IMR-90 (cell line): ENCODE data around the gene PARD3. TPM values are rescaled to one million over a fixed set of nuclear protein-coding genes. Genes with fewer than 3 reads are reported as not detected.

ENCODE experiments used
- ATAC-seq: fragments of 200-7000 bp; cut with Tn5 transposase; 2 replicates; pipeline ENCODE4 v1.9.1; 2020; ENCODE audit warnings: low read depth, mild to moderate bottlenecking, moderate library complexity
- BruUV-seq: library from RNA; stranded (reverse); fragments of 400-500 nt; replicated peaks from 2 replicates; lab custom pipeline; 2021; lab: Mats Ljungman, UMichigan
- CTCF ChIA-PET: fragments of 300-600 bp; formaldehyde crosslinking; extraction: SDS; loops from one replicate; lab custom pipeline; 2021; ENCODE audit warnings: antibody characterized with exemption; lab: Yijun Ruan, JAX
- POLR2A ChIA-PET: fragments of 300-600 bp; sonication (Branson Sonifier 250); formaldehyde crosslinking; loops from one replicate; lab custom pipeline; 2022; ENCODE audit warnings: antibody characterized with exemption; ENCODE audit not compliant: unreplicated experiment; lab: Charles Lee
- DNase-seq: peaks from one replicate; pipeline ENCODE4 v3.0.0; 2013
- H2AFZ ChIP-seq: replicated peaks from 2 replicates; pipeline ENCODE3; 2013; ENCODE audit warnings: low read length, mild to moderate bottlenecking; ENCODE audit not compliant: poor library complexity
- H2AK5ac ChIP-seq: 2 replicates; pipeline ENCODE4 v1.6.1; 2013; ENCODE audit warnings: low read depth, low read length, inconsistent platforms
- H2AK9ac ChIP-seq: replicated peaks from 2 replicates; pipeline ENCODE3; 2013; ENCODE audit warnings: mild to moderate bottlenecking, low read depth, low read length, moderate library complexity; ENCODE audit not compliant: poor library complexity
- H2BK120ac ChIP-seq: 2 replicates; pipeline ENCODE4 v1.6.1; 2013; ENCODE audit warnings: low read depth, low read length, inconsistent platforms
- H2BK15ac ChIP-seq: 3 replicates; pipeline ENCODE4 v1.6.1; 2013; ENCODE audit warnings: low read depth, low read length, inconsistent platforms
- H2BK20ac ChIP-seq: 2 replicates; pipeline ENCODE4 v1.6.1; 2013; ENCODE audit warnings: low read depth, mild to moderate bottlenecking, inconsistent platforms, low read length, moderate library complexity
- H2BK5ac ChIP-seq: 2 replicates; pipeline ENCODE4 v1.6.1; 2013; ENCODE audit warnings: mild to moderate bottlenecking, low read depth, low read length, inconsistent platforms; ENCODE audit not compliant: poor library complexity, severe bottlenecking
- H3K14ac ChIP-seq: replicated peaks from 2 replicates; pipeline ENCODE4 v1.6.1; 2013; ENCODE audit warnings: low read depth, low read length, inconsistent platforms
- H3K18ac ChIP-seq: 2 replicates; pipeline ENCODE4 v1.6.1; 2013; ENCODE audit warnings: low read depth, low read length, control low read depth
- H3K23ac ChIP-seq: 2 replicates; pipeline ENCODE4 v1.6.1; 2013; ENCODE audit warnings: low read depth, low read length, inconsistent platforms
- H3K27ac ChIP-seq: 2 replicates; pipeline ENCODE4 v1.5.1; 2013; ENCODE audit warnings: mild to moderate bottlenecking, control low read depth, low read length; ENCODE audit not compliant: insufficient read depth
- H3K27me3 ChIP-seq: 2 replicates; pipeline ENCODE4 v1.6.1; 2013; ENCODE audit warnings: low read length; ENCODE audit not compliant: control insufficient read depth, insufficient read depth
- H3K36me3 ChIP-seq: 2 replicates; pipeline ENCODE4 v1.6.1; 2013; ENCODE audit warnings: low read length, mixed read lengths; ENCODE audit not compliant: control insufficient read depth, insufficient read depth
- H3K4ac ChIP-seq: 2 replicates; pipeline ENCODE4 v1.6.1; 2013; ENCODE audit warnings: low read depth, low read length, inconsistent platforms
- H3K4me1 ChIP-seq: 2 replicates; pipeline ENCODE4 v1.6.1; 2013; ENCODE audit warnings: low read length, mixed read lengths; ENCODE audit not compliant: control insufficient read depth, insufficient read depth
- H3K4me2 ChIP-seq: 2 replicates; pipeline ENCODE4 v1.6.1; 2013; ENCODE audit warnings: low read depth, mild to moderate bottlenecking, control low read depth, low read length, moderate library complexity
- H3K4me3 ChIP-seq: 2 replicates; pipeline ENCODE4 v1.5.1; 2013; ENCODE audit warnings: low read depth, mild to moderate bottlenecking, control low read depth, low read length, moderate library complexity; ENCODE audit not compliant: insufficient read depth
- H3K56ac ChIP-seq: 2 replicates; pipeline ENCODE4 v1.6.1; 2013; ENCODE audit warnings: low read length, inconsistent platforms; ENCODE audit not compliant: insufficient read depth; ENCODE audit errors: extremely low read depth
- H3K79me1 ChIP-seq, 2 experiments: 2 replicates each; pipeline ENCODE4 v1.6.1; 2013; ENCODE audit warnings: low read length in 2 of 2, inconsistent platforms in 1 of 2, low read depth in 1 of 2
- H3K9ac ChIP-seq: 2 replicates; pipeline ENCODE4 v1.6.1; 2013; ENCODE audit warnings: low read depth, low read length, control low read depth
- H3K9me1 ChIP-seq: 2 replicates; pipeline ENCODE4 v1.6.1; 2013; ENCODE audit warnings: low read length, inconsistent platforms; ENCODE audit not compliant: insufficient read depth
- H3K9me3 ChIP-seq: 2 replicates; pipeline ENCODE4 v1.6.1; 2013; ENCODE audit warnings: low read length; ENCODE audit not compliant: control insufficient read depth, insufficient read depth
- H4K20me1 ChIP-seq: 2 replicates; pipeline ENCODE4 v1.6.1; 2013; ENCODE audit warnings: low read length, inconsistent platforms; ENCODE audit not compliant: insufficient read depth
- H4K5ac ChIP-seq: 2 replicates; pipeline ENCODE4 v1.6.1; 2013; ENCODE audit warnings: mild to moderate bottlenecking, low read depth, low read length, control low read depth
- H4K8ac ChIP-seq, 2 experiments: 2 replicates each; pipeline ENCODE4 v1.6.1; 2013; ENCODE audit warnings: low read depth in 2 of 2, low read length in 2 of 2, control low read depth in 1 of 2, inconsistent platforms in 1 of 2
- H4K91ac ChIP-seq: 2 replicates; pipeline ENCODE4 v1.6.1; 2013; ENCODE audit warnings: low read depth, low read length, inconsistent platforms; ENCODE audit not compliant: insufficient read depth
- BHLHE40 ChIP-seq: fragments of 150-350 bp; IDR thresholded peaks from 2 replicates; pipeline ENCODE4 v1.6.1; 2016; ENCODE audit warnings: mild to moderate bottlenecking, low read depth, low read length
- CHD1 ChIP-seq: IDR thresholded peaks from 2 replicates; pipeline ENCODE4 v1.6.1; 2012; ENCODE audit warnings: low read depth, low read length, improper control_type of control experiment
- MAFK ChIP-seq: IDR thresholded peaks from 2 replicates; pipeline ENCODE4 v1.6.1; 2012; ENCODE audit warnings: low read depth, low read length, improper control_type of control experiment
- MAZ ChIP-seq: IDR thresholded peaks from 2 replicates; pipeline ENCODE4 v1.6.1; 2012; ENCODE audit warnings: low read depth, mild to moderate bottlenecking, low read length, improper control_type of control experiment, moderate library complexity, borderline replicate concordance
- MXI1 ChIP-seq: IDR thresholded peaks from 2 replicates; pipeline ENCODE4 v1.6.1; 2012; ENCODE audit warnings: low read depth, mild to moderate bottlenecking, low read length, moderate library complexity, borderline replicate concordance
- NFE2L2 ChIP-seq: fragments of 150-350 bp; IDR thresholded peaks from 2 replicates; pipeline ENCODE4 v1.6.1; 2016; ENCODE audit warnings: low read depth, mild to moderate bottlenecking, low read length
- POLR2A ChIP-seq: IDR thresholded peaks from 2 replicates; pipeline ENCODE4 v1.6.1; 2012; ENCODE audit warnings: mild to moderate bottlenecking, low read depth, low read length
- RAD21 ChIP-seq: IDR thresholded peaks from 2 replicates; pipeline ENCODE4 v1.6.1; 2012; ENCODE audit warnings: low read length, improper control_type of control experiment
- RCOR1 ChIP-seq: IDR thresholded peaks from 2 replicates; pipeline ENCODE4 v1.6.1; 2012; ENCODE audit warnings: mild to moderate bottlenecking, low read length, improper control_type of control experiment; ENCODE audit not compliant: insufficient replicate concordance
- SMC3 ChIP-seq: fragments of 150-350 bp; IDR thresholded peaks from 2 replicates; pipeline ENCODE4 v1.6.1; 2016; ENCODE audit warnings: low read depth, mild to moderate bottlenecking, antibody characterized with exemption, low read length, moderate library complexity
- WGBS, 2 experiments: methylation state at CpG; one replicate each; pipeline versions ENCODE4 v1.1.5 to v1.1.7; 2013; ENCODE audit warnings: missing lambda C conversion rate in 2 of 2; ENCODE audit not compliant: insufficient read length in 1 of 2; ENCODE audit errors: extremely low coverage in 2 of 2; 5-methylcytosine and 5-hydroxymethylcytosine counted together
- dilution Hi-C: fragments of 300-500 bp; cut with HindIII; formaldehyde crosslinking; loops from one replicate; pipeline ENCODE4 v1.14.3; 2018; ENCODE audit warnings: low sequenced_read_pairs; ENCODE audit not compliant: unreplicated experiment
- in situ Hi-C: fragments of 300-500 bp; cut with MboI; formaldehyde crosslinking; loops from 3 replicates; pipeline ENCODE4 v1.14.3; 2019; ENCODE audit warnings: low sequenced_read_pairs, inconsistent platforms, mixed read lengths
- intact Hi-C: fragments of 100-400 bp; cut with micrococcal nuclease; formaldehyde crosslinking; loops from 2 replicates; pipeline ENCODE4 v1.10.0; 2022
- polyA plus RNA-seq, 3 experiments: library from polyadenylated mRNA; depleted of rRNA; stranded (reverse); fragments of >200 nt; gene quantifications; 2 replicates each; pipeline ENCODE4 v1.2.3, GENCODE V29; 2012; ENCODE audit warnings: low replicate concordance in 1 of 3
- total RNA-seq: library from RNA; depleted of rRNA; stranded (reverse); fragments of >200 nt; gene quantifications from 2 replicates; pipeline ENCODE4 v1.2.3, GENCODE V29; 2012
- TF ChIP-seq, protein P1 (sequence below): conservative IDR thresholded peaks from 2 replicates; pipeline ENCODE4 v1.5.1; 2012; ENCODE audit warnings: mild to moderate bottlenecking, low read depth, low read length, improper control_type of control experiment
- TF ChIP-seq, protein P2 (sequence below): fragments of 150-350 bp; IDR thresholded peaks from 2 replicates; pipeline ENCODE4 v1.6.1; 2016; ENCODE audit warnings: low read depth, mild to moderate bottlenecking, low read length, moderate library complexity, borderline replicate concordance
- TF ChIP-seq, protein P3 (sequence below): fragments of 150-350 bp; IDR thresholded peaks from 2 replicates; pipeline ENCODE4 v1.6.1; 2017; ENCODE audit warnings: mild to moderate bottlenecking, antibody characterized with exemption, low read length, low read depth

PARD3 gene
- total and polyA plus RNA-seq, 2 of the 4 experiments (the other 2 are of a cell fraction) = 14.6 to 37.5 TPM

- no peaks in the 10 kb centered on the region for H3K9me3 ChIP-seq
- ATAC-seq (no peak), DNase-seq (no peak)
- no CpG with 5 or more reads among the region's 5 CpGs for WGBS, 2 experiments
- no peak overlapping the region for H4K91ac ChIP-seq
- no peak overlapping the region for H3K23ac ChIP-seq
- H4K20me1 ChIP-seq = 0 out of 2 replicates have a peak, but pooled peaks cover 5% of the 10 kb centered on the region
- H3K18ac ChIP-seq = no peak overlapping the region
- no peak overlapping the region for H2AK5ac ChIP-seq
- dilution Hi-C loops (no loop called here), intact Hi-C loops (no loop called here), in situ Hi-C loops (loop anchor here (25.0 kb wide), 1 partner anchor 862 kb away; no protein-coding TSS in a partner anchor)
- TF ChIP-seq, protein P1, sequence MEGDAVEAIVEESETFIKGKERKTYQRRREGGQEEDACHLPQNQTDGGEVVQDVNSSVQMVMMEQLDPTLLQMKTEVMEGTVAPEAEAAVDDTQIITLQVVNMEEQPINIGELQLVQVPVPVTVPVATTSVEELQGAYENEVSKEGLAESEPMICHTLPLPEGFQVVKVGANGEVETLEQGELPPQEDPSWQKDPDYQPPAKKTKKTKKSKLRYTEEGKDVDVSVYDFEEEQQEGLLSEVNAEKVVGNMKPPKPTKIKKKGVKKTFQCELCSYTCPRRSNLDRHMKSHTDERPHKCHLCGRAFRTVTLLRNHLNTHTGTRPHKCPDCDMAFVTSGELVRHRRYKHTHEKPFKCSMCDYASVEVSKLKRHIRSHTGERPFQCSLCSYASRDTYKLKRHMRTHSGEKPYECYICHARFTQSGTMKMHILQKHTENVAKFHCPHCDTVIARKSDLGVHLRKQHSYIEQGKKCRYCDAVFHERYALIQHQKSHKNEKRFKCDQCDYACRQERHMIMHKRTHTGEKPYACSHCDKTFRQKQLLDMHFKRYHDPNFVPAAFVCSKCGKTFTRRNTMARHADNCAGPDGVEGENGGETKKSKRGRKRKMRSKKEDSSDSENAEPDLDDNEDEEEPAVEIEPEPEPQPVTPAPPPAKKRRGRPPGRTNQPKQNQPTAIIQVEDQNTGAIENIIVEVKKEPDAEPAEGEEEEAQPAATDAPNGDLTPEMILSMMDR = no peak
- TF ChIP-seq BHLHE40 = no peak
- no peak for TF ChIP-seq RAD21
- TF ChIP-seq POLR2A = no peak
- TF ChIP-seq CHD1 = no peak
- TF ChIP-seq SMC3 = no peak
- no peak for TF ChIP-seq MAZ
- no peak for TF ChIP-seq RCOR1
- TF ChIP-seq, protein P2, sequence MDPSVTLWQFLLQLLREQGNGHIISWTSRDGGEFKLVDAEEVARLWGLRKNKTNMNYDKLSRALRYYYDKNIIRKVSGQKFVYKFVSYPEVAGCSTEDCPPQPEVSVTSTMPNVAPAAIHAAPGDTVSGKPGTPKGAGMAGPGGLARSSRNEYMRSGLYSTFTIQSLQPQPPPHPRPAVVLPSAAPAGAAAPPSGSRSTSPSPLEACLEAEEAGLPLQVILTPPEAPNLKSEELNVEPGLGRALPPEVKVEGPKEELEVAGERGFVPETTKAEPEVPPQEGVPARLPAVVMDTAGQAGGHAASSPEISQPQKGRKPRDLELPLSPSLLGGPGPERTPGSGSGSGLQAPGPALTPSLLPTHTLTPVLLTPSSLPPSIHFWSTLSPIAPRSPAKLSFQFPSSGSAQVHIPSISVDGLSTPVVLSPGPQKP = no peak
- TF ChIP-seq MXI1 = no peak
- TF ChIP-seq NFE2L2 = no peak
- TF ChIP-seq MAFK = no peak
- TF ChIP-seq, protein P3, sequence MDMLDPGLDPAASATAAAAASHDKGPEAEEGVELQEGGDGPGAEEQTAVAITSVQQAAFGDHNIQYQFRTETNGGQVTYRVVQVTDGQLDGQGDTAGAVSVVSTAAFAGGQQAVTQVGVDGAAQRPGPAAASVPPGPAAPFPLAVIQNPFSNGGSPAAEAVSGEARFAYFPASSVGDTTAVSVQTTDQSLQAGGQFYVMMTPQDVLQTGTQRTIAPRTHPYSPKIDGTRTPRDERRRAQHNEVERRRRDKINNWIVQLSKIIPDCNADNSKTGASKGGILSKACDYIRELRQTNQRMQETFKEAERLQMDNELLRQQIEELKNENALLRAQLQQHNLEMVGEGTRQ = no peak
- no TSS peak for BruUV-seq
- no peak overlapping the region for H4K5ac ChIP-seq
- no peak overlapping the region for H4K8ac ChIP-seq
- H3K56ac ChIP-seq = no peak overlapping the region
- no peak overlapping the region for H2AK9ac ChIP-seq
- no peak overlapping the region for H2BK20ac ChIP-seq
- no peak overlapping the region for H2BK5ac ChIP-seq
- no peak overlapping the region for H2BK15ac ChIP-seq
- ChIA-PET CTCF (no interaction called here), POLR2A (no interaction called here)
- no peak overlapping the region for H3K14ac ChIP-seq
- H2BK120ac ChIP-seq = no peak overlapping the region
- H3K27me3 ChIP-seq = no peaks in the 10 kb centered on the region
- no peak overlapping the region for H3K27ac ChIP-seq
- no peak overlapping the region for H2AFZ ChIP-seq
- H3K9me1 ChIP-seq = peaks cover 9% of the 10 kb centered on the region
- H3K79me1 ChIP-seq = peaks cover 34 to 41% of the 10 kb centered on the region in 2 experiments
- no peak overlapping the region for H3K4ac ChIP-seq
- no peak overlapping the region for H3K9ac ChIP-seq
- no peak overlapping the region for H3K4me2 ChIP-seq
- no peaks in the 10 kb centered on the region for H3K36me3 ChIP-seq
- no peak overlapping the region for H3K4me3 ChIP-seq
- H3K4me1 ChIP-seq = no peaks in the 10 kb centered on the region; the same call in 1 of the 2 replicates
Observed at GRCh38 chr10:34648919-34649318, 166.2 kb downstream of the PARD3 start.
